ENCODE results near the gene UMPS.

Gene UMPS

GRCh38 chr3:124697302-124697701 is 33.0 kb upstream of the UMPS start:
- Histone ChIP-seq H3K9me2 (replicated peaks; ENCODE audit: low read depth, low read length) (no peaks in the 10 kb centered on the region), H3K27me3 (ENCODE audit: insufficient read depth, low read length, poor library complexity, severe bottlenecking) (peaks cover 4% of the 10 kb centered on the region), H4K20me1 (ENCODE audit: insufficient read depth, low read length, poor library complexity, severe bottlenecking) (no peaks in the 10 kb centered on the region), H3K4me3 (ENCODE audit: low read length, poor library complexity, severe bottlenecking) (no peak overlapping the region), H3K4me2 (ENCODE audit: low read depth, low read length, poor library complexity, severe bottlenecking) (no peak overlapping the region), H3K9me3 (ENCODE audit: insufficient read depth, low read depth, low read length) (no peaks in the 10 kb centered on the region), H3K4me1 (ENCODE audit: insufficient read depth, low read length, poor library complexity, severe bottlenecking) (no peaks in the 10 kb centered on the region), H3K9ac (ENCODE audit: low read depth, low read length, poor library complexity, severe bottlenecking) (no peak overlapping the region), H3K36me3 (ENCODE audit: insufficient read depth, low read length) (no peaks in the 10 kb centered on the region), H3F3A (ENCODE audit: low read depth) (no peaks in the 10 kb centered on the region), H2AFZ (ENCODE audit: low read length) (no peak overlapping the region), H3K79me2 (ENCODE audit: insufficient read depth, low read length) (no peaks in the 10 kb centered on the region)
- no peak for TF ChIP-seq EZH2phosphoT487 (IDR thresholded peaks at IDR 0.05; ENCODE audit: borderline replicate concordance)
- no peak for TF ChIP-seq CTCF (conservative IDR thresholded peaks at IDR 0.05; ENCODE audit: low read length)

- no peak overlapping the region for H3K4me3 ChIP-seq (ENCODE audit: low read length, poor library complexity, severe bottlenecking)
- TF ChIP-seq CTCF (conservative IDR thresholded peaks at IDR 0.05; ENCODE audit: low read length), result no peak
- TF ChIP-seq EZH2phosphoT487 (IDR thresholded peaks at IDR 0.05; ENCODE audit: borderline replicate concordance), result no peak
- H3K36me3 ChIP-seq (ENCODE audit: insufficient read depth, low read length), result no peaks in the 10 kb centered on the region
- peaks cover 4% of the 10 kb centered on the region for H3K27me3 ChIP-seq (ENCODE audit: insufficient read depth, low read length, poor library complexity, severe bottlenecking)
- no peak overlapping the region for H2AFZ ChIP-seq (ENCODE audit: low read length)
- H3F3A ChIP-seq (ENCODE audit: low read depth), result no peaks in the 10 kb centered on the region
- no peaks in the 10 kb centered on the region for H3K9me2 ChIP-seq (replicated peaks; ENCODE audit: low read depth, low read length)
- H3K4me2 ChIP-seq (ENCODE audit: low read depth, low read length, poor library complexity, severe bottlenecking), result no peak overlapping the region
- peaks cover 7% of the 10 kb centered on the region for H3K4me1 ChIP-seq (ENCODE audit: insufficient read depth, low read length, poor library complexity, severe bottlenecking)
- H4K20me1 ChIP-seq (ENCODE audit: insufficient read depth, low read length, poor library complexity, severe bottlenecking), result no peaks in the 10 kb centered on the region
- no peaks in the 10 kb centered on the region for H3K79me2 ChIP-seq (ENCODE audit: insufficient read depth, low read length)
- H3K9me3 ChIP-seq (ENCODE audit: insufficient read depth, low read depth, low read length), result no peaks in the 10 kb centered on the region
- no peak overlapping the region for H3K9ac ChIP-seq (ENCODE audit: low read depth, low read length, poor library complexity, severe bottlenecking)
Measured at GRCh38 chr3:124698030-124698770, 32.1 kb upstream of the UMPS start.

DNA sequence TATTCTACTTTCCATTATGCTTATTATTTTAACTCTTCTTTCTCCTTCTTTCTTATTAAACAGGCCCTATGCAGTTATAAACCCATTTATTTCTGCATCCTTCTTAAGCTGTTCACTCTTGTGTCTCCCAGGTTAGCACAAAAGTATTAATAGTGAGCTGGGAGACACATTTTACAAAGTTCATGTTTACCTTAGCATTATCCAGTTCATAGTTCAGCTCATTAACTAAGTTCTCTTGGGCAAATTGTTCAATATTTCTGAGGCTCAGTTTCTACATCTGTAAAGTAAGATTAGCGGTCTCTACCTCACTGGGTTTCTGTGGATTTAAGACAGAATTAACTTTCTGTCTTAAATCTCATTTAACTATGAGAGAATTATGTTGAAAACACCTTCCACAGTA is 31.2 kb upstream of the UMPS start:
- Histone ChIP-seq H3K79me2 (ENCODE audit: insufficient read depth, low read length) (no peaks in the 10 kb centered on the region), H3K9ac (ENCODE audit: low read depth, low read length, poor library complexity, severe bottlenecking) (no peak overlapping the region), H3K4me3 (ENCODE audit: low read length, poor library complexity, severe bottlenecking) (no peak overlapping the region), H3K27me3 (ENCODE audit: insufficient read depth, low read length, poor library complexity, severe bottlenecking) (peaks cover 4% of the 10 kb centered on the region), H3F3A (ENCODE audit: low read depth) (no peaks in the 10 kb centered on the region), H2AFZ (ENCODE audit: low read length) (no peak overlapping the region), H4K20me1 (ENCODE audit: insufficient read depth, low read length, poor library complexity, severe bottlenecking) (no peaks in the 10 kb centered on the region), H3K9me3 (ENCODE audit: insufficient read depth, low read depth, low read length) (no peaks in the 10 kb centered on the region), H3K4me2 (ENCODE audit: low read depth, low read length, poor library complexity, severe bottlenecking) (no peak overlapping the region), H3K4me1 (ENCODE audit: insufficient read depth, low read length, poor library complexity, severe bottlenecking) (peaks cover 8% of the 10 kb centered on the region), H3K36me3 (ENCODE audit: insufficient read depth, low read length) (no peaks in the 10 kb centered on the region), H3K9me2 (replicated peaks; ENCODE audit: low read depth, low read length) (no peaks in the 10 kb centered on the region)
- no peak for TF ChIP-seq CTCF (conservative IDR thresholded peaks at IDR 0.05; ENCODE audit: low read length)
- TF ChIP-seq EZH2phosphoT487 (IDR thresholded peaks at IDR 0.05; ENCODE audit: borderline replicate concordance), result no peak

All from Loucy (cell line).